Activated CD4-positive, alpha-beta T cell treated with anti-CD3 and anti-CD28 coated beads for 36 hours (primary cell): ENCODE results near the gene ACVR1B. TPM values are rescaled to one million over a fixed set of nuclear protein-coding genes. Genes with fewer than 3 reads are reported as not detected.

ENCODE experiments used
- ATAC-seq: fragments of 200-7000 bp; cut with Tn5 transposase; one replicate; pipeline ENCODE4 v1.10.0; 2021; ENCODE audit warnings: mild to moderate bottlenecking, moderate library complexity
- CTCF ChIA-PET: fragments of 350-600 bp; sonication (Branson Sonifier 250); formaldehyde crosslinking; loops from one replicate; lab custom pipeline; 2021; ENCODE audit warnings: antibody characterized with exemption; lab: Charles Lee
- POLR2A ChIA-PET: fragments of 350-600 bp; sonication (Branson Sonifier 250); formaldehyde crosslinking; loops from one replicate; lab custom pipeline; 2021; ENCODE audit warnings: antibody characterized with exemption, inconsistent platforms; lab: Charles Lee
- DNase-seq: peaks from one replicate; pipeline ENCODE4 v3.0.0-alpha.2; 2020
- H3K27ac Mint-ChIP-seq: one replicate; pipeline ENCODE4 v1.8.0; 2021; ENCODE audit warnings: mixed read lengths
- H3K27me3 Mint-ChIP-seq: one replicate; pipeline ENCODE4 v1.8.0; 2021; ENCODE audit warnings: mixed read lengths
- H3K36me3 Mint-ChIP-seq: one replicate; pipeline ENCODE4 v1.8.0; 2021; ENCODE audit warnings: low read depth, mixed read lengths
- H3K4me1 Mint-ChIP-seq: one replicate; pipeline ENCODE4 v1.8.0; 2021; ENCODE audit warnings: mixed read lengths
- H3K4me3 Mint-ChIP-seq: one replicate; pipeline ENCODE4 v1.8.0; 2021; ENCODE audit warnings: mild to moderate bottlenecking, moderate library complexity, mixed read lengths
- H3K9me3 Mint-ChIP-seq: one replicate; pipeline ENCODE4 v1.8.0; 2021; ENCODE audit warnings: low read depth, mixed read lengths
- intact Hi-C, 2 experiments: fragments of 100-400 bp; cut with DNase I in 1 of 2; cut with micrococcal nuclease in 1 of 2; formaldehyde crosslinking; loops; one replicate each; pipeline versions ENCODE4 v1.14.2 to v1.15.1; 2022 to 2024; cut with DNase I, micrococcal nuclease
- total RNA-seq, 2 experiments: library from RNA; stranded (reverse); gene quantifications; one replicate each; pipeline ENCODE4 v1.2.3, GENCODE V29; 2021

The ACVR1B gene
- total RNA-seq, 2 experiments from 2014 or later, result 10.1 to 12.7 TPM

DNA sequence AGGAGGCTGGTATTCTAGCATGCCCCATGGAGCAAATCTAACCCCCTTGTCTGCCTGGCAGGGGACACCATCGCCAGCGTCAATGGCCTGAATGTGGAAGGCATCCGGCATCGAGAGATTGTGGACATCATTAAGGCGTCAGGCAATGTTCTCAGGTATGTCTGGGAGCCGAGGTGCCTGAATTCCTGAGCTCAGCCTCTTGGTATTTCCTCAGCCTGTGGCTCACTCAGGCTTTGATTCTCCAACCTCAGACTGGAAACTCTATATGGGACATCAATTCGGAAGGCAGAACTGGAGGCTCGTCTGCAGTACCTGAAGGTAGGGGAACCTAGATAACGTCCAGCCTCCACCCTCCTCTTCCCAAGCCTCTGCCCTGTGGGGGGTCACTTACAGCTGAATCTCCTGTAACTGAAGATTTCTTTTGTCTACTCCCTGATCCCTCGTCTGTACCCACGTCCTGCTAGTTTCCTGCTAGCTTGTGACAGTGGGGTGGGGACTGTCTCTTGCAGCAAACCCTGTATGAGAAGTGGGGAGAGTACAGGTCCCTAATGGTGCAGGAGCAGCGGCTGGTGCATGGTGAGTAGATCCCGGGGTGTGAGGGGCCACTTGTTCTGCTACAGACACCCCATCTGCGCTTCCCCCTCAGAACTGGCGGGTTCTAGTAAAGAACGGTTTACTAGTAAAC is 62.3 kb downstream of the ACVR1B start:
- H3K4me1 Mint-ChIP-seq, result peaks cover 2% of the 10 kb centered on the region
- CTCF ChIA-PET, result interaction anchor here (0.8 kb wide), 1 partner anchor 11 kb away, joined by 4 read pairs; no protein-coding TSS in a partner anchor
- POLR2A ChIA-PET, result no interaction called here
- no peak overlapping the region for H3K4me3 Mint-ChIP-seq
- DNase-seq (no peak), ATAC-seq (no peak)
- H3K9me3 Mint-ChIP-seq, result no peaks in the 10 kb centered on the region
- H3K27me3 Mint-ChIP-seq, result no peaks in the 10 kb centered on the region
- H3K27ac Mint-ChIP-seq, result no peak overlapping the region
- H3K36me3 Mint-ChIP-seq, result peaks cover 14% of the 10 kb centered on the region
- intact Hi-C loops, result no loop called here

DNA sequence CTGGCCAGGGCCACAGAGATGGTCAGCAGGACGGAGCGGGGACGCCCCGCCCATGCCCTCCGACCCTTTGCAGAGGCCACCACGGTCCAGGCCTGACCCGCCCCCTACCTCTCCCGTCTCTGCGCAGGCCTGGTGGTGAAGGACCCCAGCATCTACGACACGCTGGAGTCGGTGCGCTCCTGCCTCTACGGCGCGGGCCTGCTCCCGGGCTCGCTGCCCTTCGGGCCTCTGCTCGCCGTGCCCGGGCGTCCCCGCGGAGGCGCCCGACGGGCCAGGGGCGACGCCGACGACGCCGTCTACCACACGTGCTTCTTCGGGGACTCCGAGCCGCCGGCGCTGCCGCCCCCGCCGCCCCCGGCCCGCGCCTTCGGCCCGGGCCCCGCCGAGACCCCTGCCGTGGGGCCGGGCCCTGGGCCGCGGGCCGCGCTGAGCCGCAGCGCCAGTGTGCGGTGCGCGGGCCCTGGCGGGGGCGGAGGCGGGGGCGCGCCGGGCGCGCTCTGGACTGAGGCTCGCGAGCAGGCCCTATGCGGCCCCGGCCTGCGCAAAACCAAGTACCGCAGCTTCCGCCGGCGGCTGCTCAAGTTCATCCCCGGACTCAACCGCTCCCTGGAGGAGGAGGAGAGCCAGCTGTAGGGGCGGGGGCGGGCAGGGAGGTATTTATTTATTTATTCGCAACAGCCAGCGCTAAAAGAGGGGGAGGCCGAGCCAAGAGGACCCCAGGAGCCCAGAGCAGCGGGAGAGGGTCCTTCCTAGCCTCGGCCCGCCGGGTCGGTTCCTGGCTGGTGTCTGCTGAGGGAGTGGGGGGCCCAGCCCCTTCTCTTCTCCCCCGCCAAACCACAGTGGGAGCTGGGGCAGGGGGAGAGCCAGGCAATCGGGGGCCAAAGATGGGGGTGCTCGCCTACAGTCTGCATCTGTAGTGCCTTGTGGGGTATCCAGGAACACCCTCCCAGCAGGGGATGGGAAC is 63.4 kb downstream of the ACVR1B start:
- Mint-ChIP-seq H3K4me1 (no peaks in the 10 kb centered on the region), H3K9me3 (no peaks in the 10 kb centered on the region), H3K27ac (no peak overlapping the region), H3K4me3 (no peak overlapping the region), H3K27me3 (no peaks in the 10 kb centered on the region), H3K36me3 (peaks cover 14% of the 10 kb centered on the region)
- DNase-seq, result no peak
- ChIA-PET POLR2A (no interaction called here), CTCF (interaction anchor here (1.5 kb wide), 1 partner anchor 10 kb away, joined by 4 read pairs; no protein-coding TSS in a partner anchor)
- no peak for ATAC-seq
- intact Hi-C loops, result no loop called here

DNA sequence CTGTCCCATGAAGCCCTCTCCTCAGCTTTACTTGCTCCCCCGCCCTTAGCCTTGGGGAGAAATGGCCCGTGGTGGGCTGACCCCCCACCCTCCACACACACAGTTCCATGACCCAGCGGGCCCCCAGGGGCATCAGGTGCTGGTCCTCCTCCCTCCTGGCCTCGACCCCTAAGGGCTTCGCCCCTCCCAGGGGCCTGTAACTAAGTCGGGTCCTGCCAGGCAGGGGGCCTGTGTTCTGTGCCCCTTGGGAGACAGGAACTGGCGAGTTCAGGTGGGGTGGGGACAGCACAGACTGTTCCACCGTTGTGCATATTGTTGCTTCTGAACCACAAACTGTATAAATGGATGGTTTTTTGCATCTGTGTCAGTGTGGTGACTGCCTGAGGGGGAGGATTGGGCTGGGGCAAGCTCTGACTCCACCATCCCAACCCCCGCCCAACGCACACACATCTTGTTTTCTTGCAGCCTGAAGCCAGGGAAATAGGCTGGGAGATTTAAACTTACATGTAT is 64.1 kb downstream of the ACVR1B start:
- Mint-ChIP-seq H3K4me3 (no peak overlapping the region), H3K27ac (no peak overlapping the region), H3K27me3 (no peaks in the 10 kb centered on the region), H3K9me3 (no peaks in the 10 kb centered on the region), H3K36me3 (peaks cover 14% of the 10 kb centered on the region), H3K4me1 (peaks cover 6% of the 10 kb centered on the region)
- no peak for DNase-seq
- intact Hi-C loops, result no loop called here
- ChIA-PET CTCF (interaction anchor here (1.5 kb wide), 1 partner anchor 10 kb away, joined by 4 read pairs; no protein-coding TSS in a partner anchor), POLR2A (no interaction called here)
- no peak for ATAC-seq

DNA sequence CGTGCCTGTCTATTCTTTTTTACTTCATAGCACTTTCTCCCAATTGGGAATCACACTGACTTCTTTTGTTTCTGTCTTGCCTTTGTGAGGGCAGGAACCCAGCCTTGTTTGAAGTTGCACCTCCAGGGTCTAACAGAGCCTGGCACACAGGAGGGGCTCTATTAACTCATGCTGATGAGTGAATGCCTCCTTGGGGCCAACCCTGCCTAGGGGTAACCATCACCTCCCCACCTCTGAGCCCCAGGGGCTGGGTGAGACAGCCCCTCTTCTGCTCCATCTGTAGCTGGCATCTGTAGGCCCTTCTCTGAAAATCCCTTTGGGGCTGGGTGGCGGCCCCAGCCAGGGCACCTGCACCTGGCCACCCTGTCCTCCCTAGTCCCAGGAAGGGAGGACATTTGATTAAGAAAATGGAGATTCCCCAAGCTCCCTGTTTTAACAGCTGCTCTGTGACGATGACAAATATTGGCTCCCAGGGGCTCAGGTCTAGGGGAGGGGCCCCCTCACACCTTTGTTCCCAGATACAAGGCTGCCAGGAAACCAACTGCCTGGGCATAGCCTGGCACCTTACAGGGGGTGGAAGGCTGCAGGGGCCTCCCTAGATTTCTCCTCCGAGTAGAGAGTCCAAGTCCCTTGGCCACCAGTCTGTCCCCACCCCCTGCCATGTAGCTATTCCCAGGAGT is 67.1 kb downstream of the ACVR1B start:
- ChIA-PET CTCF (interaction anchor here (0.7 to 11.1 kb wide), 5 partner anchors 10 to 64 kb away, joined by 3 to 220 read pairs (median 3); partner anchors contain the start of gene TAMALIN), POLR2A (no interaction called here)
- intact Hi-C loops, result no loop called here
- H3K4me1 Mint-ChIP-seq, result peaks cover 18% of the 10 kb centered on the region
- ATAC-seq (no peak), DNase-seq (no peak)
- no peaks in the 10 kb centered on the region for H3K27me3 Mint-ChIP-seq
- H3K4me3 Mint-ChIP-seq, result no peak overlapping the region
- no peaks in the 10 kb centered on the region for H3K9me3 Mint-ChIP-seq
- H3K27ac Mint-ChIP-seq, result no peak overlapping the region
- peaks cover 1% of the 10 kb centered on the region for H3K36me3 Mint-ChIP-seq

DNA sequence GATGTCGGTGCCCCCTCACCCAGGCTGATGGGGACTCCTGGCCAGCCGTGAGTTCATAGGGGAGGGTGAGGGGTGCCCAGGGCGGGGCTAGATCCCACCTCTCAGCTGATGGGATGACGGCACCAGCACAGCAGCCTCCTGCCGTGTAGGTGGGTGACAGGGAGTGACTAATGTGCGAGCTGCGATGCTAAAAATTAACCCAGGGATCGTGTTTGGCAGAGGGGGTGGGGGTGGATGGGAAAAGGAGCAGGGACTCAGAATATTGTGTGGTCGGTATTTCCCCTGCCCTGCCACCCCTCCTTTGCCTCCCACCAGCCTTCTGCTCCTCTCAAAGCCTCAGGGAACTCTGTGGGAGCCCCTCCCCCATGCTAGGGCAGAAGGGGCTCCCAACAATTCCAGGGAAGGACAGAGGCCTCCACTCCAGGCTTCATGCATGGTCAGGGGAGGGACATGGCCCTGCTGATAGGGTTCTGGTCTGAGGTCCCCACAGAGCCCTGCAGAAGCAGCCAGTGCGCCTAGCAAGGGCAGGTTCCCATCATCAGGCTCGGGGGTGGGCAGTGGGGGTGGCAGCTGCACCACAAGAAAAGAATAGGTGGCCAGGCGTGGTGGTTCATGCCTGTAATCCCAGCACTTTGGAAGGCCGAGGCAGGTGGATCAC is 67.7 kb downstream of the ACVR1B start:
- ATAC-seq (no peak), DNase-seq (no peak)
- ChIA-PET CTCF (interaction anchor here (0.6 to 11.1 kb wide), 7 partner anchors 11 to 125 kb away, joined by 3 to 220 read pairs (median 17); partner anchors contain the start of gene TAMALIN), POLR2A (no interaction called here)
- no peak overlapping the region for H3K27ac Mint-ChIP-seq
- peaks cover 19% of the 10 kb centered on the region for H3K4me1 Mint-ChIP-seq
- intact Hi-C loops, result no loop called here
- no peaks in the 10 kb centered on the region for H3K9me3 Mint-ChIP-seq
- H3K4me3 Mint-ChIP-seq, result no peak overlapping the region
- no peaks in the 10 kb centered on the region for H3K36me3 Mint-ChIP-seq
- no peaks in the 10 kb centered on the region for H3K27me3 Mint-ChIP-seq

DNA sequence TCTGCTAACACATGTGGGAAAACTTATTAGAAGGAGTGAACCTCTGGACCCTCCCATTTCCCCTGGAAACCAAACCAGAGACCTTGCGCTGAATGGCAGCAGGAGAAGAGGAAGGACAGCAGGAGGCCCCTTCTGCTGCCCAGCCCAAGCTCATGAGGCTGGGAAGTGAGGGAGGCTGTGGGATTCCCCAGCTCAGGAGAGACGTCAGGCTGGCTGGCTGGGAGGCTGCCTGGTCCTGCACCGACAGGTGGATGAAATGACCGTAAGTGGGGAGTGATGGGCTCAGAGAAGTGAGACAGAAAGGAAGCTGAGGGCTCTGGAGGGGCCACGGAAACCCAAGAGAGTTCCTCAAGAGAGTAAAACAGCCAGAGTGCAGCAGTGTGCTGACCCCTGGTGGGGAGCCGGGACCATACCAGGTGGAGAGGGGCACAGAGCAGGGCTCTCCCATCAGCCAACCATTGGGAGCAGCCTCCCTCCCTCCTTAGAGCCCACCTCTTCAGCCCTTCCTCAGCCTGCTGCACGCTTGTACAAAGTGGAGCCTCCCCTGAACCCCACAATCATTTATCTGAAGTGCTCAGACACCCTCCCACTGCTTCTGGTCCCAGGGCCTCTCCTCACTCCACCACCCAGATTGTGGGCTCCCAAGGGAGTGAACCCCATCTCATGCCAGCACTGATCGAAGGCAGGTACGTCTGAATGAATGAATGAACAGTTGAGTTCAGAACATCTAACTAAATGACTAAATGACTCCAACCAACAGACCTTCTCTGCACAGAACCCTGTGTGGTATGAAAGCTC is 69.2 kb downstream of the ACVR1B start:
- Mint-ChIP-seq H3K4me3 (no peak overlapping the region), H3K27ac (no peak overlapping the region), H3K36me3 (no peaks in the 10 kb centered on the region), H3K4me1 (peaks cover 32% of the 10 kb centered on the region), H3K27me3 (no peaks in the 10 kb centered on the region), H3K9me3 (no peaks in the 10 kb centered on the region)
- intact Hi-C loops, result loop anchor here (1.0 to 10.0 kb wide), 2 partner anchors 94 to 596 kb away; partner anchors contain the start of gene SLC4A8 (in 1 of the 2)
- peak; percentile 21 for ATAC-seq
- ChIA-PET CTCF (interaction anchor here (0.5 to 11.1 kb wide), 15 partner anchors 9 to 886 kb away, joined by 3 to 220 read pairs (median 5); partner anchors contain the start of genes NR4A1 and TAMALIN), POLR2A (interaction anchor here (0.5 to 0.6 kb wide), 3 partner anchors 40 to 937 kb away, joined by 3 read pairs; partner anchors contain the start of genes ATG101 and CSRNP2)
- peak; percentile 81 for DNase-seq

DNA sequence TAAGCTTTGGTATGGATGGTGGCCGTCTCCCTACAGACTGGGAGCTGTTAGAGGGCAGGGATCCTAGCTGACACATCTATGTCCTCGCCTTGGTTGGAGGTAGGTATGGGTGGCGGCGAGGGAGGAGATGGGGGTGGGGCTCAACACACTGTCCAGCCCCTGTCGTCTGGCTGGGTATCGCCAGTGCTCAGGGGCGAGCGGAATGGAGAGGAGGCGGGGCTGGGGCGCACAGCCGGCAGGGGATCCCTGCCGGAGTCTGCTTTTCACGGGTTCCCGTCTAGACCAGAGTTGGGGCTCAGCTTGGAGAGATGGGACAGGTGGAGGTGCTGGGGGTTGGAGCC is 71.3 kb downstream of the ACVR1B start:
- Mint-ChIP-seq H3K27me3 (no peaks in the 10 kb centered on the region), H3K9me3 (no peaks in the 10 kb centered on the region), H3K4me1 (peaks cover 37% of the 10 kb centered on the region), H3K36me3 (no peaks in the 10 kb centered on the region), H3K27ac (no peak overlapping the region), H3K4me3 (peak overlapping the region; percentile 77)
- DNase-seq (no peak), ATAC-seq (no peak)
- intact Hi-C loops, result loop anchor here (1.0 to 10.0 kb wide), 7 partner anchors 17 to 598 kb away; partner anchors contain the start of genes TAMALIN (in 2 of the 2), ACVR1B (in 1 of the 2) and SLC4A8 (in 1 of the 2)
- ChIA-PET POLR2A (interaction anchor here (0.9 to 1.1 kb wide), 2 partner anchors 14 to 202 kb away, joined by 3 to 4 read pairs; no protein-coding TSS in a partner anchor), CTCF (interaction anchor here (0.6 to 11.1 kb wide), 23 partner anchors 12 to 247 kb away, joined by 3 to 220 read pairs (median 4); partner anchors contain the start of gene TAMALIN)

DNA sequence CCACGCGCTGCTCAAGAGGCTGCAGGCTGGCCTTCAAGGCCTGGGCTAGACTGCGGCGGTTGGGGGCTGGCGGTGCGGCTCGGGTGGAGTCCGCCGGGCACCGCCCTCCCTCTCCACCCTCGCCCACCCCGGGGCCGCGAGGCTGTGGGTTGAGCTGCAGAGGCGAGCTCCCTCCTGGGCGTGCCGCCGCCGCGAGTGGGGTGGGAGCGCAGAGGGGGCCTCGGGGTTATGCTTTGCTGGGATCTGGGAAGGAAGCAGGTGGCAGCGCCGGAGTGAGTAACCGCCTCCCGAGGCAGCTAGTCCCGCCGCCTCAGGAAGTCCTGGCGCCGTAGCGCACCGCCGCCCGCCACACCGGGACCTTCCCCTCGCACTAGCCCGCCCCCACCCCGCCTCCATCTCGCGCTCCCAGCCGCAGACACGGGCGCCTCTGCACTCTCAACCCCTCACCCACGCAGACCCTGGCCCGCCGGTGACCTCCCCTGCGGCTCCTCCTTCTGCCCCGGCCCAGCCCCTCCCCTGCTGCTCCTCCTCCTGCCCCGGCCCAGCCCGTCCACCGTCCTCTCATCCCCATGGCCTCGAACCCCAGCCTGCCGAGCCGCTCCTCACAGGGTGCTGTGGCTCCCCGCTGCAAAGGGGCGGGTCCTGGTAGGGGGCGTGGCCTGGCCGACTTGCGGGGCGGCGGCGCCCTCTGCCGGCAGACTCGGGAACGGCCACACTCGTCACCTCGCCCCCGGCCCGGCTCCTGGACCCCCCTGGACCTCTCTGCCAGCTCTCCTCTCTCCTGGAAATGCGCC is 71.9 kb downstream of the ACVR1B start:
- Mint-ChIP-seq H3K4me1 (peaks cover 37% of the 10 kb centered on the region), H3K27me3 (no peaks in the 10 kb centered on the region), H3K4me3 (peak overlapping the region; percentile 77), H3K36me3 (no peaks in the 10 kb centered on the region), H3K27ac (peak overlapping the region; percentile 97), H3K9me3 (no peaks in the 10 kb centered on the region)
- peak; percentile 69 for ATAC-seq
- intact Hi-C loops, result loop anchor here (1.0 to 10.0 kb wide), 7 partner anchors 17 to 599 kb away; partner anchors contain the start of genes TAMALIN (in 2 of the 2), ACVR1B (in 1 of the 2) and SLC4A8 (in 1 of the 2)
- POLR2A ChIA-PET, result interaction anchor here (0.6 to 1.1 kb wide), 3 partner anchors 15 to 1054 kb away, joined by 3 to 7 read pairs (median 4); no protein-coding TSS in a partner anchor
- CTCF ChIA-PET, result interaction anchor here (0.6 to 11.8 kb wide), 24 partner anchors 11 to 209 kb away, joined by 3 to 253 read pairs (median 4); partner anchors contain the start of genes ATG101 and TAMALIN
- DNase-seq, result peak; percentile 97
